Measurements from ENCODE around the gene BABAM2. TPM values are rescaled to one million over a fixed set of nuclear protein-coding genes. Genes with fewer than 3 reads are reported as not detected.

Gene BABAM2
- total and polyA plus RNA-seq, 3 experiments from 2014 or later, result 59.4 to 66.7 (median 65.6) TPM

GRCh38 chr2:28034696-28035095 lies 144.2 kb downstream of the BABAM2 start:
- Mint-ChIP-seq H3K27ac (no peak overlapping the region), H3K4me3 (no peak overlapping the region), H3K4me1 (peaks cover 3 to 9% (median 5%) of the 10 kb centered on the region in 3 donors), H3K36me3 (peaks cover 0 to 7% (median 3%) of the 10 kb centered on the region in 3 donors), H3K27me3 (no peaks in the 10 kb centered on the region), H3K9me3 (no peaks in the 10 kb centered on the region)
- no peaks in the 10 kb centered on the region for H3K9me3 ChIP-seq (ENCODE audit: low read length)
- no peaks in the 10 kb centered on the region for H3K4me1 ChIP-seq (ENCODE audit: insufficient read depth, low read length)
- H3K4me3 ChIP-seq (ENCODE audit: low read length), result no peak overlapping the region
- no peak for DNase-seq
- no peaks in the 10 kb centered on the region for H3K27me3 ChIP-seq (ENCODE audit: insufficient read depth, low read length, poor library complexity, severe bottlenecking)
- CTCF ChIA-PET, result no interaction called here
- POLR2A ChIA-PET, result no interaction called here
- H3K27ac ChIP-seq (ENCODE audit: low read depth, low read length), result no peak overlapping the region
- no peaks in the 10 kb centered on the region for H3K36me3 ChIP-seq (ENCODE audit: insufficient read depth, low read length)

GRCh38 chr2:28035163-28035690 lies 144.7 kb downstream of the BABAM2 start:
- Histone ChIP-seq H3K27ac (ENCODE audit: low read depth, low read length) (no peak overlapping the region), H3K9me3 (ENCODE audit: low read length) (no peaks in the 10 kb centered on the region), H3K4me1 (ENCODE audit: insufficient read depth, low read length) (no peaks in the 10 kb centered on the region), H3K4me3 (ENCODE audit: low read length) (no peak overlapping the region), H3K36me3 (ENCODE audit: insufficient read depth, low read length) (no peaks in the 10 kb centered on the region), H3K27me3 (ENCODE audit: insufficient read depth, low read length, poor library complexity, severe bottlenecking) (no peaks in the 10 kb centered on the region)
- ChIA-PET CTCF (no interaction called here), POLR2A (no interaction called here)
- no peak for DNase-seq
- Mint-ChIP-seq H3K36me3 (peaks cover 0 to 7% (median 3%) of the 10 kb centered on the region in 3 donors), H3K4me3 (no peak overlapping the region), H3K4me1 (peaks cover 4 to 9% (median 5%) of the 10 kb centered on the region in 3 donors), H3K9me3 (no peaks in the 10 kb centered on the region), H3K27ac (no peak overlapping the region), H3K27me3 (no peaks in the 10 kb centered on the region)

GRCh38 chr2:28035816-28036215 lies 145.3 kb downstream of the BABAM2 start:
- DNase-seq, result no peak
- POLR2A ChIA-PET, result no interaction called here
- no peaks in the 10 kb centered on the region for H3K9me3 ChIP-seq (ENCODE audit: low read length)
- no peaks in the 10 kb centered on the region for H3K27me3 ChIP-seq (ENCODE audit: insufficient read depth, low read length, poor library complexity, severe bottlenecking)
- no peak overlapping the region for H3K4me3 ChIP-seq (ENCODE audit: low read length)
- no peak overlapping the region for H3K27ac ChIP-seq (ENCODE audit: low read depth, low read length)
- Mint-ChIP-seq H3K36me3 (peaks cover 0 to 5% (median 3%) of the 10 kb centered on the region in 3 donors), H3K4me1 (peaks cover 4 to 9% (median 5%) of the 10 kb centered on the region in 3 donors), H3K27me3 (no peaks in the 10 kb centered on the region), H3K4me3 (no peak overlapping the region), H3K9me3 (no peaks in the 10 kb centered on the region), H3K27ac (no peak overlapping the region)
- no peaks in the 10 kb centered on the region for H3K4me1 ChIP-seq (ENCODE audit: insufficient read depth, low read length)
- CTCF ChIA-PET, result no interaction called here
- H3K36me3 ChIP-seq (ENCODE audit: insufficient read depth, low read length), result no peaks in the 10 kb centered on the region

GRCh38 chr2:28036307-28036706 lies 145.8 kb downstream of the BABAM2 start:
- no peak overlapping the region for H3K27ac Mint-ChIP-seq
- Histone ChIP-seq H3K36me3 (ENCODE audit: insufficient read depth, low read length) (no peaks in the 10 kb centered on the region), H3K4me3 (ENCODE audit: low read length) (no peak overlapping the region), H3K9me3 (ENCODE audit: low read length) (no peaks in the 10 kb centered on the region), H3K27ac (ENCODE audit: low read depth, low read length) (no peak overlapping the region), H3K27me3 (ENCODE audit: insufficient read depth, low read length, poor library complexity, severe bottlenecking) (no peaks in the 10 kb centered on the region), H3K4me1 (ENCODE audit: insufficient read depth, low read length) (no peaks in the 10 kb centered on the region)
- ChIA-PET POLR2A (no interaction called here), CTCF (no interaction called here)
- H3K36me3 Mint-ChIP-seq, result peaks cover 0 to 5% (median 3%) of the 10 kb centered on the region in 3 donors
- H3K4me3 Mint-ChIP-seq, result no peak overlapping the region
- DNase-seq, result no peak
- no peaks in the 10 kb centered on the region for H3K27me3 Mint-ChIP-seq
- peaks cover 4 to 9% (median 5%) of the 10 kb centered on the region in 3 donors for H3K4me1 Mint-ChIP-seq
- H3K9me3 Mint-ChIP-seq, result no peaks in the 10 kb centered on the region

- Mint-ChIP-seq H3K9me3 (no peaks in the 10 kb centered on the region), H3K4me3 (no peak overlapping the region), H3K4me1 (peaks cover 4 to 5% (median 4%) of the 10 kb centered on the region in 3 donors), H3K36me3 (peaks cover 2 to 7% (median 4%) of the 10 kb centered on the region in 3 donors), H3K27ac (peak overlapping the region in 1 of 8 donors; percentile 38), H3K27me3 (no peaks in the 10 kb centered on the region)
- Histone ChIP-seq H3K27me3 (ENCODE audit: insufficient read depth, low read length, poor library complexity, severe bottlenecking) (no peaks in the 10 kb centered on the region), H3K27ac (ENCODE audit: low read depth, low read length) (no peak overlapping the region), H3K4me3 (ENCODE audit: low read length) (no peak overlapping the region), H3K9me3 (ENCODE audit: low read length) (no peaks in the 10 kb centered on the region), H3K4me1 (ENCODE audit: insufficient read depth, low read length) (no peaks in the 10 kb centered on the region), H3K36me3 (ENCODE audit: insufficient read depth, low read length) (no peaks in the 10 kb centered on the region)
- DNase-seq, result no peak
- POLR2A ChIA-PET, result no interaction called here
- CTCF ChIA-PET, result no interaction called here
Observed at GRCh38 chr2:28038722-28039121, 148.2 kb downstream of the BABAM2 start.

GRCh38 chr2:28045676-28046351 lies 155.3 kb downstream of the BABAM2 start:
- Mint-ChIP-seq H3K4me1 (no peaks in the 10 kb centered on the region), H3K27ac (no peak overlapping the region), H3K9me3 (no peaks in the 10 kb centered on the region), H3K36me3 (peaks cover 4 to 20% (median 7%) of the 10 kb centered on the region in 3 donors), H3K4me3 (no peak overlapping the region), H3K27me3 (no peaks in the 10 kb centered on the region)
- no peak for DNase-seq
- no peak overlapping the region for H3K27ac ChIP-seq (ENCODE audit: low read depth, low read length)
- ChIA-PET POLR2A (no interaction called here), CTCF (no interaction called here)
- H3K27me3 ChIP-seq (ENCODE audit: insufficient read depth, low read length, poor library complexity, severe bottlenecking), result no peaks in the 10 kb centered on the region
- no peaks in the 10 kb centered on the region for H3K36me3 ChIP-seq (ENCODE audit: insufficient read depth, low read length)
- H3K4me1 ChIP-seq (ENCODE audit: insufficient read depth, low read length), result no peaks in the 10 kb centered on the region
- H3K9me3 ChIP-seq (ENCODE audit: low read length), result no peaks in the 10 kb centered on the region
- H3K4me3 ChIP-seq (ENCODE audit: low read length), result no peak overlapping the region

- no peaks in the 10 kb centered on the region for H3K9me3 Mint-ChIP-seq
- H3K4me1 Mint-ChIP-seq, result no peaks in the 10 kb centered on the region
- peaks cover 6 to 27% (median 10%) of the 10 kb centered on the region in 3 donors for H3K36me3 Mint-ChIP-seq
- CTCF ChIA-PET, result no interaction called here
- Histone ChIP-seq H3K27ac (ENCODE audit: low read depth, low read length) (no peak overlapping the region), H3K36me3 (ENCODE audit: insufficient read depth, low read length) (no peaks in the 10 kb centered on the region), H3K4me1 (ENCODE audit: insufficient read depth, low read length) (no peaks in the 10 kb centered on the region), H3K9me3 (ENCODE audit: low read length) (no peaks in the 10 kb centered on the region), H3K4me3 (ENCODE audit: low read length) (no peak overlapping the region), H3K27me3 (ENCODE audit: insufficient read depth, low read length, poor library complexity, severe bottlenecking) (no peaks in the 10 kb centered on the region)
- no peaks in the 10 kb centered on the region for H3K27me3 Mint-ChIP-seq
- no peak overlapping the region for H3K27ac Mint-ChIP-seq
- POLR2A ChIA-PET, result no interaction called here
- DNase-seq, result no peak
- H3K4me3 Mint-ChIP-seq, result no peak overlapping the region
Observed at GRCh38 chr2:28046921-28047320, 156.4 kb downstream of the BABAM2 start.

- Histone ChIP-seq H3K27me3 (ENCODE audit: insufficient read depth, low read length, poor library complexity, severe bottlenecking) (no peaks in the 10 kb centered on the region), H3K27ac (ENCODE audit: low read depth, low read length) (no peak overlapping the region), H3K4me1 (ENCODE audit: insufficient read depth, low read length) (no peaks in the 10 kb centered on the region), H3K36me3 (ENCODE audit: insufficient read depth, low read length) (no peaks in the 10 kb centered on the region), H3K4me3 (ENCODE audit: low read length) (no peak overlapping the region), H3K9me3 (ENCODE audit: low read length) (no peaks in the 10 kb centered on the region)
- H3K27ac Mint-ChIP-seq, result no peak overlapping the region
- H3K9me3 Mint-ChIP-seq, result no peaks in the 10 kb centered on the region
- no peak overlapping the region for H3K4me3 Mint-ChIP-seq
- H3K36me3 Mint-ChIP-seq, result peaks cover 5 to 29% (median 11%) of the 10 kb centered on the region in 3 donors
- ChIA-PET CTCF (no interaction called here), POLR2A (no interaction called here)
- H3K4me1 Mint-ChIP-seq, result no peaks in the 10 kb centered on the region
- no peak for DNase-seq
- no peaks in the 10 kb centered on the region for H3K27me3 Mint-ChIP-seq
Observed at GRCh38 chr2:28047681-28048080, 157.2 kb downstream of the BABAM2 start.

Measured in CD8-positive, alpha-beta memory T cell (primary cell).